Stimulated activated CD4-positive, alpha-beta T cell treated with anti-CD3 and anti-CD28 coated beads, Interleukin-2, amount 100 ng/mL, for 4 hours (primary cell): ENCODE data around the gene GOLGA6C.
"Not testable (repeated sequence)": the region's sequence is repeated elsewhere in the genome, so short reads cannot be mapped to it uniquely, and the experiment has no call there.

Source experiments
- DNase-seq: peaks from one replicate; pipeline ENCODE4 v3.0.0-alpha.2; 2020; ENCODE audit warnings: low read depth

The GOLGA6C gene

DNA sequence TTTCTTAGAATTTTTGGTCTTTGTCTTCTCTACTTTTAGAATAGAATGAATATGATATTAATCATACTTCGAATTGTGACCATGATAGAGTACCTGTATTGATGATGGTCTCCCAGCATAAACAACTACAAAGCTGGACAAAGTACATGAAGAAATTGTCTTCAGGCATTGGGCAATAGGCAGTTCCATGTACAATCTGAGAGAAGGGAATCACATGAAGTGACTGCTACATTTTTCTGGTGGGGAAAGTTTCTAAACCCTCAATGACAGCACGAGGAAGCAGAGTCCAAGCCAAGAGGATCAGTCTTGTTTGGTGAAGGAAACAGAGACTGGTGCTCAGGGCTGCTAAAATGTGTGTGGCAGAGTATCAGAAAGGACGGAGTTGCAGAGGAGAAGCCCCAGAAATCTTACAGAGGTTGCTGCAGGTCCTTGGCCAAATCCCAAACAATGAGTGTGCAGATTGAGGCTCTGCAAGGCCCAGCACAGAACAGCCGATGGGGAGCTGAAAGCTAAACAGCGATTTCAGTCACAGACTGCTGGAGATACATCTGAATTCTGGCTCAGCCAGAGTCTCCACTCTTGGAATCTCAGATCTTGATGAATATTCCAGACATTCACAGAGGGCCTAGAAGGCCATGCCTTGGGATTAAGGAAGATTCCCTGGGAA is 61.2 kb downstream of the GOLGA6C start:
- not testable (repeated sequence) for DNase-seq
